ENCODE measurements around the gene PDGFRB.

PDGFRB gene

DNA sequence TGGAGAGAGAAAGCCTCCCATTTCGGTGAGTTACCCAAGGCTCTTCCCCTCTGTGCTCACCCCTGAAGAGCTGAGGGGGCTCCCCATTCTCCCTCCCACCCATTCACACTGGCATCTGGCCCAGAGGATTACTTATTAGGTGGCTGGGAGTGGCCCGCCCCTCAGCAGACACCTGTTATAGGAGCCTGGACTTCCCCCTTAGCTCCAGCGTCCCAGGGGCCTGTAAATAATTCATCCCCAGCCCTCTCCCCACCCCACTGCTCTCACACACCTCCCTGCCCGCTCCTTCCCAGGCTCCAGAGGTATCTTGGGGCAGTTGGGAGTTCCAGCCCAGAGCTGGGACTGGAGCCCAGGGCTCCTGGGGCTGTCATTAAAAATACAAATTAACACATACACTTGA, 22.6 kb upstream of the PDGFRB start:
- Histone ChIP-seq H3K36me3 (ENCODE audit: control insufficient read depth, low read length) (no peaks in the 10 kb centered on the region), H3K9me2 (replicated peaks; ENCODE audit: control insufficient read depth, low read length) (no peaks in the 10 kb centered on the region), H3K79me2 (ENCODE audit: control insufficient read depth, low read length) (no peaks in the 10 kb centered on the region), H3K4me1 (ENCODE audit: control insufficient read depth, low read length) (no peaks in the 10 kb centered on the region), H3K27me3 (ENCODE audit: control insufficient read depth, low read length) (no peaks in the 10 kb centered on the region), H3F3A (ENCODE audit: control insufficient read depth, insufficient read depth) (no peaks in the 10 kb centered on the region), H3K4me2 (ENCODE audit: low read length) (no peak overlapping the region), H3K27ac (ENCODE audit: low read depth, low read length) (no peak overlapping the region), H3K4me3 (ENCODE audit: low read length) (no peak overlapping the region), H3K9me3 (ENCODE audit: control insufficient read depth, insufficient read depth, low read length) (no peaks in the 10 kb centered on the region), H4K20me1 (ENCODE audit: control insufficient read depth, insufficient read depth, low read depth, low read length) (no peaks in the 10 kb centered on the region; the same call in 1 of the 2 replicates)
- TF ChIP-seq, protein P1, sequence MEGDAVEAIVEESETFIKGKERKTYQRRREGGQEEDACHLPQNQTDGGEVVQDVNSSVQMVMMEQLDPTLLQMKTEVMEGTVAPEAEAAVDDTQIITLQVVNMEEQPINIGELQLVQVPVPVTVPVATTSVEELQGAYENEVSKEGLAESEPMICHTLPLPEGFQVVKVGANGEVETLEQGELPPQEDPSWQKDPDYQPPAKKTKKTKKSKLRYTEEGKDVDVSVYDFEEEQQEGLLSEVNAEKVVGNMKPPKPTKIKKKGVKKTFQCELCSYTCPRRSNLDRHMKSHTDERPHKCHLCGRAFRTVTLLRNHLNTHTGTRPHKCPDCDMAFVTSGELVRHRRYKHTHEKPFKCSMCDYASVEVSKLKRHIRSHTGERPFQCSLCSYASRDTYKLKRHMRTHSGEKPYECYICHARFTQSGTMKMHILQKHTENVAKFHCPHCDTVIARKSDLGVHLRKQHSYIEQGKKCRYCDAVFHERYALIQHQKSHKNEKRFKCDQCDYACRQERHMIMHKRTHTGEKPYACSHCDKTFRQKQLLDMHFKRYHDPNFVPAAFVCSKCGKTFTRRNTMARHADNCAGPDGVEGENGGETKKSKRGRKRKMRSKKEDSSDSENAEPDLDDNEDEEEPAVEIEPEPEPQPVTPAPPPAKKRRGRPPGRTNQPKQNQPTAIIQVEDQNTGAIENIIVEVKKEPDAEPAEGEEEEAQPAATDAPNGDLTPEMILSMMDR (IDR thresholded peaks at IDR 0.05; ENCODE audit: low read depth, low read length, poor library complexity, severe bottlenecking), result no peak
- no peak for TF ChIP-seq EZH2phosphoT487 (IDR thresholded peaks at IDR 0.05; ENCODE audit: borderline replicate concordance, low read length)

DNA sequence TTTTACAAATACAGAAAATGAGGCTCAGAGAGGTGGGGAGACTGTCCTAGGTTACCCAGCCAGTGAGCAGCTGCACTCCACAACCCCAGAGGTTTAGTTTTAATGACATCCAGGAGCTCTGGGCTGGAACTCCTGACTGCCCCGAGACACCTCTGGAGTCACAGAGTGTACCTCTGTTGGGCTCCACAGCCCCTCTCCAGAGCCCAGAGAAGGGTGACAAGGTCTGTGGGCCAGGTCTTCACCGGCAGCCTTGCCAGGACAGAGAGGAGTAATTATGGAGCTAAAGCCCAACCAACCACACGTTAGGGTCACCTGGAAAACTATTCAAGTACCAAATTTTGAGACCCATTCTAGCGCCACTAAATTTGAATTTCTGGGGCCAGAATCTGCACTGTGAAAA, 22.1 kb upstream of the PDGFRB start:
- Histone ChIP-seq H3K27ac (ENCODE audit: low read depth, low read length) (no peak overlapping the region), H3K4me1 (ENCODE audit: control insufficient read depth, low read length) (no peaks in the 10 kb centered on the region), H3K79me2 (ENCODE audit: control insufficient read depth, low read length) (no peaks in the 10 kb centered on the region), H3K4me2 (ENCODE audit: low read length) (no peak overlapping the region), H3K4me3 (ENCODE audit: low read length) (no peak overlapping the region), H3K36me3 (ENCODE audit: control insufficient read depth, low read length) (no peaks in the 10 kb centered on the region), H3F3A (ENCODE audit: control insufficient read depth, insufficient read depth) (no peaks in the 10 kb centered on the region), H3K27me3 (ENCODE audit: control insufficient read depth, low read length) (no peaks in the 10 kb centered on the region), H3K9me2 (replicated peaks; ENCODE audit: control insufficient read depth, low read length) (no peaks in the 10 kb centered on the region), H3K9me3 (ENCODE audit: control insufficient read depth, insufficient read depth, low read length) (no peaks in the 10 kb centered on the region), H4K20me1 (ENCODE audit: control insufficient read depth, insufficient read depth, low read depth, low read length) (no peaks in the 10 kb centered on the region; the same call in 1 of the 2 replicates)
- TF ChIP-seq EZH2phosphoT487 (IDR thresholded peaks at IDR 0.05; ENCODE audit: borderline replicate concordance, low read length), result no peak
- TF ChIP-seq, protein P1 (IDR thresholded peaks at IDR 0.05; ENCODE audit: low read depth, low read length, poor library complexity, severe bottlenecking), result no peak

DNA sequence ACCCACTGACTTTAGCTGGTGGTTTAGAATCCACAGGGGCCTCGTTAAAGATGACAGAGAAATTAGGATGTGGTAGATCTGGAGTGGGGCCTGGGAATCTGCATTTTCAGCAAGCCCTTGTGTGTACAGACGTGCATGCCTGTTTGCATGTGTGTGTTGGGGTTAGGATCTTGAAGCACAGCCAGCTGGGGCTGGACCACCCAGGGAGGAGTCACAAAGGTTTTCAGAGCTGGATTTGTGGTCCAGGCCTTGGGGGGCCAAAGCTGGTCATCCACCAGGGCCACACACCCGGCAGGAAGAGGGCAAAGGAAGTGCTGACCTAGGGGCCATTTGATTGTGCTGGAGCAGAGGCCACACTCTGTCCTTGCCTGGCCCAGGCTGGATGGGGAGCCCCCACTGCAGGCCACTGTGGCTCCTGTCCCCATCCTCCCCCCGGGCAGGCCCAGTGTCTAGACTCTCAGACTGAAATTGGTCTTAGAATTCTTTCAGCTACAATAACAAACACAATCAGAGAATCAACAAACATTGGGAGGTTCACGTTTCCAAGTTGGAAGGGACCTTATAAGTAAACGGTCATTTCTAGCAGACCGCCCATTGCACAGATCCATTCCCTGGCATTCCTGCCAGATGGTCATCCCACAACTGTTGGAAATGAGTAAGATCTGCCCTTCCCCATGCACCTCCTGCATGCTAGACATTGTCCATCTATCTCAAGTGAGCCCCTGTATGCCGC, 21.3 kb upstream of the PDGFRB start:
- Histone ChIP-seq H3K79me2 (ENCODE audit: control insufficient read depth, low read length) (no peaks in the 10 kb centered on the region), H3K9me3 (ENCODE audit: control insufficient read depth, insufficient read depth, low read length) (no peaks in the 10 kb centered on the region), H3K27me3 (ENCODE audit: control insufficient read depth, low read length) (no peaks in the 10 kb centered on the region), H3K27ac (ENCODE audit: low read depth, low read length) (no peak overlapping the region), H4K20me1 (ENCODE audit: control insufficient read depth, insufficient read depth, low read depth, low read length) (no peaks in the 10 kb centered on the region; the same call in 1 of the 2 replicates), H3F3A (ENCODE audit: control insufficient read depth, insufficient read depth) (no peaks in the 10 kb centered on the region), H3K36me3 (ENCODE audit: control insufficient read depth, low read length) (no peaks in the 10 kb centered on the region), H3K9me2 (replicated peaks; ENCODE audit: control insufficient read depth, low read length) (no peaks in the 10 kb centered on the region), H3K4me3 (ENCODE audit: low read length) (no peak overlapping the region), H3K4me1 (ENCODE audit: control insufficient read depth, low read length) (no peaks in the 10 kb centered on the region), H3K4me2 (ENCODE audit: low read length) (no peak overlapping the region)
- TF ChIP-seq, protein P1 (IDR thresholded peaks at IDR 0.05; ENCODE audit: low read depth, low read length, poor library complexity, severe bottlenecking), result no peak
- no peak for TF ChIP-seq EZH2phosphoT487 (IDR thresholded peaks at IDR 0.05; ENCODE audit: borderline replicate concordance, low read length)
